ENCODE measurements around the gene WDR3.
"Not testable (repeated sequence)": the region's sequence is repeated elsewhere in the genome, so short reads cannot be mapped to it uniquely, and the experiment has no call there.

Gene WDR3
- total RNA-seq = 7.8 to 44.1 (median 34.3) reads per million in 18 experiments

DNA sequence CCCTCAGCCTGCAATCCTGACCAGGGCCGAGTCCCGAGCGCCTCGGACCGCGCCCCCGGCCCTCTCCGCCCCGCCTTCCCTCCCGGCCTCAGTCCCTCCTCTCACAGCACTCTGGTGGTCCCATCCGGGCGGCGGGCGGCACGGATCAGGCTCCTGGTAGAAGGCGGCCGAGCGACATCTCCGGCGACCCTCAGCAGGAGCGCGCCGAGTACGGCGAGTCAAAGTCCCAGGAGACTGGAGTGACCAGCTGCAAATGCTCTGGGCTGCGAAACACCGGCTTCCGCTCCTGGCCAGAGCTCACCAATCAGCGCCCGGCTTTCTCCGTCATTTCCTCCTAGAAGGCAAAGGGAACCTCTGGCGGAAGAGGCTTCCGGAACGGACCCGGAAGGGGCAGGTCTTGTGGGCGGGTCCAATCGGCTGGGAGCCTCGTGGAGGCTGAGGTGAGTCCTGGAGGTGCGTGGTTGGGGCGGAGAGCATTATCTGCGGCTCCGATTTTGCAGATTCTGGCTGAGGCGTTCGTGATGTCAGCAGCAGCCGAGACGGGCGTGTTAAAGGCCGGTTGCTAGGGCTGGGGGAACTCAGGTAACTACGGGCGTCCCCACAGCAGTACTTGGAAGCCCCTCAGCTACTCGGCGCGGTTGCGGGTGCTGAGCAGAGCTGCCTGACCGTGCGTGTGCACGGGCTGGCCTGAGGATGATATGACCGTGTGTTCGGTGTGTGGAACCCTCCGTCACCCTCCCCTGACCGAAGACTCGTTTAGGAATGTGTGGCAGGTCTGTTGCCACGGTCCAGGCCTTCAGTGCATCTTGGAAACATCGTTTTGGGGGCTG, at the start of gene WDR3, which contains the start of gene GDAP2:
Gene WDR3, plus strand, starts transcription at position 397 of the 830 bp plus-strand sequence. CDS start 3,581 bp downstream, outside the sequence.
Gene GDAP2, minus strand, starts transcription at position 279 of the 830 bp plus-strand sequence. CDS start 9,264 bp downstream, outside the sequence.
- peak; percentile 98 to 99 for DNase-seq

- no peak for DNase-seq
Observed at GRCh38 chr1:117883616-117884015, 45.9 kb upstream of the WDR3 start.

GRCh38 chr1:117886101-117886795, 43.3 kb upstream of the WDR3 start:
- no peak for DNase-seq

DNA sequence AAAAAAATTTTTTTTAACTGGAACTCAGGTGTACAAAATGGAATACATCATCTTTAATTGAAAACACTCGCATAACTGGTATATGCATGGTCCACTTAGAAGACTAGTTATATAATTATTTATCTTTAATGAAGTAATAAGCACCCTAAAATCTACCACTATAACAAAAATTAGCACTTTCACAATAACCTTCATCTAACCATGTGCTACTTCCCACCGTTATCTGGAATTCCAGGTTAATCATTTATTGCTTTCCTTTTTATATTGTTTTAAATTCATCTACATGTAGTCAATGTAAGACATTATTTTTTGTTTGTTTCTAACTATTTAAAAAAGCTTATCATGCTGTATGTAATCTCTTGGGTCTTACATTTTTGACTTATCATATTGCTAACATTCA, 39.1 kb upstream of the WDR3 start:
- DNase-seq = no peak

- no peak for DNase-seq
Observed at GRCh38 chr1:117892512-117892911, 37.0 kb upstream of the WDR3 start.

DNA sequence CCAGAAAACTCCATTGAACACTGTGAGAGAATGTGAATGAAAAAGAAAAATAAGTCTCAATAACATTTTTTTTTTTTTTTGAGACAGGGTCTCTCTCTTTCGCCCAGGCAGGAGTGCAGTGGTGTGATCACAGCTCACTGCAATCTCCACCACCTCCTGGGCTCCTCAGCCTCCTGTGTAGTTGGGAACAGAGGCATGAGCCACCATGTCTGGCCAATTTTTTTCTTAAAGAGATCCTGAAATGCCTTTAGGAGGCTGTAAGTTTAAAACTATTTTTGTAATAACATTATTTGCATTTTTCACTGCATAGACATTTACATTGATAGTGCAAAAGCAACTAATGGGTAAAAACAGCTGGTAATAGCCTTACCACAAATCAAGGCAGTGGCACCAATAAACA, 35.5 kb upstream of the WDR3 start:
- DNase-seq = no peak

DNA sequence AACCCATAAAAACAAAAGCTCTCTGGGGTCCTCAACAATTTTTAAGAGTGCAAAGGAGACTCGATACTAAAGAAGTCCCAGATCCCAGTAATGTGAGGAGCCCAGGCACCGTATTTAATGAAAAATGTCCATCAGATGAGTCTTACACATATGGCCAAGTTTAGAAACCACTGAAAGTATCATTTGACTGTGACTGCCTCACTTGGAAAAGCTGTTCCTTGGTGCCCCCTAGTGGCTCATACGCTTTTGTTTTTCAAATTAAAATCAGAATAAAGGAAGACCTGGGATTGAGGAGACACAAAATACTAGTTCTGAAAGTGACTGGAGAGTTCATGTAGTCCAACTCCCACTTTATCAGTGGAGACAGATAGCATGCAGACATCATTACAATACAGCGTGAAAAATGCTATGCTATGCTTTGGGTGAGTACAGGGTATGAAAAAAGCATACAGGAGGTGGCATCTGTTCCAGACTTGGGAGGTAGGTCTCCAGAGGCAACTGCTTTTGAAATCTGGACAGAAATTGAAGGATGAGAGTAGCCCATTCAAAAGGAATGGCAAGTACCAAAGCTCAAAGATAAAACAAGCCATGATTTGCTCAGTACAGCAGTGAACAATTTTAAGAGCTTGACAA, 33.9 kb upstream of the WDR3 start:
- peak; percentile 66 to 83 for DNase-seq

- no peak for DNase-seq
Observed at GRCh38 chr1:117897551-117897950, 32.0 kb upstream of the WDR3 start.

- no peak for DNase-seq
Observed at GRCh38 chr1:117899801-117900200, 29.7 kb upstream of the WDR3 start.

DNA sequence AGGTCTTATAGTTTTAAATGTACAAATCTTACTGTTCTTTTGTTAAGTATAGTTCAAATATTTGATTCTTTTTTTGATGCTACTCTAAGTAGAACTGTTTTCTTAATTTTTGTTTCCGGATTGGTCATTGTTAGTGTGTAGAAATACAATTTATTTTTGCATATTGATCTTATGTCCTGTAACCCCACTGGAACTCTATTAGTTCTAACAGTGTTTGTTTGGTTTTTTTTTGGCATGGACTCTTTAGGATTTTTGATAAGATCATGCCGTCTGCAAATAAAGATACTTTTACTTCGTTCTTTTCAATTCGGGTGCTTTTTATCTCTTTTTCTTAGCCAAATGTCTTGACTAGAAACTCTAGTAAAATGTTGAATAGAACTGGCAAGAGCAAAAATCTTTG, 26.6 kb upstream of the WDR3 start:
- DNase-seq = no peak

- DNase-seq = no peak
Observed at GRCh38 chr1:117904485-117904884, 25.1 kb upstream of the WDR3 start.

DNA sequence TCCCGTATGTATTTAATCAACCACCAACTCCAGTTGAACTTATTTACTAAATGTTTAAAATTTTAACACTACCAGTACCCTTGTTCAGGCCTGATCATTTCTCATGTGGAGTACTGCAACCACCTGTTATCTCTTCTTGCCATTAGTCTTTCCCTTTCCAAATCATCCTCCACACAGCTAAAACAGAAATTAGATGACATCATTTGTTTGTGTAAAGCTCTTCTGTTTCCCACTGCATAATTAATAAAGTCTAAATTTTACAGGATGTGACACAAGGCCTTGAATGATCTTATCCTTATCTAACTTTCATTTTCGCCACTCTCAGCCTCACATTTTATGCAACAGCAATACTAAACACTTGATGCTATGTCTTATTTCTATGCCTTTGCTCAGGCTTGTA, 24.5 kb upstream of the WDR3 start:
- no peak for DNase-seq

- no peak for DNase-seq
Observed at GRCh38 chr1:117911051-117911450, 18.5 kb upstream of the WDR3 start.

GRCh38 chr1:117919376-117919775, 10.2 kb upstream of the WDR3 start:
- no peak for DNase-seq

DNA sequence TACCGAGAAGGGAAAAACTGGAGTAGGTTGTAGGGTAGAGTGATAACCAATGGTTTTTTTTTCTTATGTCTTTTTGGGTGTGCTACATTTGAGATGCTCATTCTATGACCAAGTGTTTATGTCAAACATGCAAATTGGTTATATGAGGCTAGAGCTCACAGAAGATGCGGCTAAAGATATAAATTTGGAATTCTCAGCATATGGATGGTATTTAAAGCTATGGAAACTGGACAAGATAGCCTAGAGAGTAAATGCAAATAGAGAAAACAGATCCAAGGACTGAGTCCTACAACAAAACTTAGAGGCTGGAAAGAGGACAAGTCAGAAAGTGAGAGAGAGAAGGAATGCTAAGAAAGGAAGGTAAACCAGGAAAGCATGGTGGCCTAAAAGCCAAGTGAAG, 7.5 kb upstream of the WDR3 start:
- DNase-seq = no peak

DNA sequence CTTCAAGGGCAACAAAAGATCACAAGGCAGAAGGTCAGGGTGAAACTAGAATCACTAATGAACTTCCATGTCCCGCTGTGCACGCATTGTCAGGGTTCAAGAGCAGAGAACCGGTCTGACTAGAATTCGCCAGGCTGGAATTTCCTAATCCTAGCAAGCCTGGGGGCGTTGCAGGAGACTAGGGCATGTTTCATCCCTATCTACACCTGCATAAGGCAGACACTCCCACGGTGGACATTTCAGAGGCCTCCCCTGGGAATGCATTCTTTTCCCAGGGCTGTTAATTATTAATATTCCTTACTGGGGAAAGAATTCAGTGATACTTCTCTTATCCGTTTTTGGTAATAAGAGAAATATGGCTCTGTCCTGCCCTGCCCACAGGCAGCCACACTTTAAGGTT, 6.8 kb upstream of the WDR3 start:
- not testable (repeated sequence) for DNase-seq

- peak; percentile 48 to 58 for DNase-seq
Observed at GRCh38 chr1:117925981-117926380, 3.6 kb upstream of the WDR3 start.

DNA sequence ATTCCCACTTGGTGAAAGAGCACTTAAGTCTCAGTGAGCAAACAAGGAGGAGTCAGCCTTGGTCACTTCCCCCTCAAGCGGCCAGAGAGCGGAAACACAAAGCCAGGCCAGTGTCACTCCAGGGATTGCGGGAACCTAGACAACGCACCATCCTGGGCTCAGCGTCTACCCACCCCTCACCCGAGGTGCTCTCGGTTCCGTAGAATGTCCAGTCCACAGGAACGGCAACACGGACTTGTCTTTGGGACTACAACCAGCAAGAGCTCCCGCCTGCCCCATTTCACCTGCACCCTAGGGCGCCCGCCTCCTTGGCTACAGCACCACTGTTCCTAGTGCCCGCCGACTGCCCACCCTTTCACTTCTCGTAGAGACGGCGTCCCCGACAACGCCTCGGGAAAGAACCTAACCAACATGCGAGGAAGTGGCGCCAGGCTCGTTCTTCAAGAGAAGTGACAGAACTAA, 627 bp upstream of the WDR3 start:
- DNase-seq = peak; percentile 76 to 82

- DNase-seq = no peak
Observed at GRCh38 chr1:117930173-117930447, 571 bp downstream of the WDR3 start.

- DNase-seq = peak in 1 of 2 donors; percentile 10
Observed at GRCh38 chr1:117930484-117930883, 945 bp downstream of the WDR3 start.

DNA sequence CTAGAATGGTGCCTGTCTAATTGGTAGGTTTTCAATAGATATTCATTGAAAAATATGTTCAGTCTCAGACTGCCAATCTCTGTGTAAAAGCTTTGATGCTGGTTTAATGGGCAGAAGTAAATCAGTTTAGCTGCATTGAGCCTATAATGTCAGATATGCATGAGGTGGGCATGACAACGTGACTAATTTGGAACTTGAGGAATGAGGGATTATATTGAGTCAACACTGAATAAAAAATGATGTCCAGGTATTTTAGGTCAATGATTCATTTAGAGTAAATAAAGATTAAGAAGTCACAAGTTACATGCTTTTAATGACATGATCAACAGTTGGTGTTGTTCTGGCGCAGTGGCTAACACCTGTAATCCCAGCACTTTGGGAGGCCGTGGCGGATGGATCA, 3.0 kb downstream of the WDR3 start:
- DNase-seq = no peak

GRCh38 chr1:117933769-117934168, 4.2 kb downstream of the WDR3 start:
- no peak for DNase-seq

- no peak for DNase-seq
Observed at GRCh38 chr1:117942293-117942692, 12.8 kb downstream of the WDR3 start.

DNA sequence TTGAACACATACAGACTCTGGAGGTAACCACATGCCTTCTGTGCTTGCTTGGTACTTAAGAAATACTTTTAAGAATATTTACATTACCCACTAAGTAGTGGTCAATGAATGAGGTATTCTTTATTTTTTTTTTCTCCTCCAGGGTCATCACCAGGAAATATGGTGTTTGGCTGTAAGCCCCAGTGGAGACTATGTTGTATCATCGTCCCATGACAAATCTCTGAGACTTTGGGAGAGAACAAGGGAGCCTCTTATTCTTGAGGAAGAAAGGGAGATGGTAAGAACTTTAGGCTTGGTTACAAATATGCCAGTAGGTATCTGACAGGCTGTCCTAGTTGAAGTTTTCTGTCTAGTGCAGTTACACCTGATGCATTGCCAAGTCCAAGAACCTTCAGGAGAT, 22.8 kb downstream of the WDR3 start:
- DNase-seq = no peak
